AG04449 (cell line): ENCODE data around the gene AHNAK.

ENCODE experiments used
- CTCF ChIA-PET: fragments of 350-600 bp; formaldehyde crosslinking; extraction: SDS; loops from one replicate; lab custom pipeline; 2021; ENCODE audit warnings: antibody characterized with exemption; lab: Yijun Ruan, JAX
- POLR2A ChIA-PET: fragments of 400-600, 350-600 bp; formaldehyde crosslinking; extraction: SDS; loops from one replicate; lab custom pipeline; 2020; ENCODE audit warnings: antibody characterized with exemption, inconsistent platforms; lab: Yijun Ruan, JAX
- DNase-seq: peaks from one replicate; pipeline ENCODE4 v3.0.0-alpha.2; 2010; ENCODE audit warnings: low read depth, low spot score
- H3K4me3 ChIP-seq: 2 replicates; pipeline ENCODE4 v1.5.1; 2011; ENCODE audit warnings: low read depth, mild to moderate bottlenecking, control low read depth, low read length
- TF ChIP-seq, protein P1 (sequence below): IDR thresholded peaks from one replicate; pipeline ENCODE4 v1.5.1; 2011; ENCODE audit warnings: mild to moderate bottlenecking, moderate library complexity, low read length, control low read depth, inconsistent platforms; ENCODE audit not compliant: insufficient read depth; ENCODE audit errors: missing control alignments

Gene AHNAK

DNA sequence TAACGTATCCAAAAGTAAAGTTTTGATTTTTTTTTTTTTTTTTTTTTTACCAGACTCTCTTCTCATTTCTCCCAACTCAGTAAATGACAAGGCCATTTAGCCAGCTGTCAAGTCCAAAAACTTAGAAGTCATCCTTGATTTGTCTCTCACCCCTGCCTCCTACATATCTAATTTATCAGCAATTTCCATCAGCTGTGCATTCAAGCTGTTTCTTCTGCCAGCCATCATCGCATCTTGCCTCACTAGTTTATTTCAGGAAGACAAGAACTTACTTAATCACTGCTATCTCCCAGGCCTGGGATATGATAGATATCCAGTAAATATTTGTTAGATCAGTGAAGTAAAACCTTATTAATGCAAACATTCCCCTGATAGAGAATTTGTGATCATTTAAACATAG is 80.2 kb downstream of the AHNAK start:
- no peak overlapping the region for H3K4me3 ChIP-seq
- CTCF ChIA-PET, result interaction anchor here (1.0 kb wide), 1 partner anchor 42 kb away, joined by 6 read pairs; no protein-coding TSS in a partner anchor
- TF ChIP-seq, protein P1, sequence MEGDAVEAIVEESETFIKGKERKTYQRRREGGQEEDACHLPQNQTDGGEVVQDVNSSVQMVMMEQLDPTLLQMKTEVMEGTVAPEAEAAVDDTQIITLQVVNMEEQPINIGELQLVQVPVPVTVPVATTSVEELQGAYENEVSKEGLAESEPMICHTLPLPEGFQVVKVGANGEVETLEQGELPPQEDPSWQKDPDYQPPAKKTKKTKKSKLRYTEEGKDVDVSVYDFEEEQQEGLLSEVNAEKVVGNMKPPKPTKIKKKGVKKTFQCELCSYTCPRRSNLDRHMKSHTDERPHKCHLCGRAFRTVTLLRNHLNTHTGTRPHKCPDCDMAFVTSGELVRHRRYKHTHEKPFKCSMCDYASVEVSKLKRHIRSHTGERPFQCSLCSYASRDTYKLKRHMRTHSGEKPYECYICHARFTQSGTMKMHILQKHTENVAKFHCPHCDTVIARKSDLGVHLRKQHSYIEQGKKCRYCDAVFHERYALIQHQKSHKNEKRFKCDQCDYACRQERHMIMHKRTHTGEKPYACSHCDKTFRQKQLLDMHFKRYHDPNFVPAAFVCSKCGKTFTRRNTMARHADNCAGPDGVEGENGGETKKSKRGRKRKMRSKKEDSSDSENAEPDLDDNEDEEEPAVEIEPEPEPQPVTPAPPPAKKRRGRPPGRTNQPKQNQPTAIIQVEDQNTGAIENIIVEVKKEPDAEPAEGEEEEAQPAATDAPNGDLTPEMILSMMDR, result no peak
- DNase-seq, result no peak
- POLR2A ChIA-PET, result no interaction called here

DNA sequence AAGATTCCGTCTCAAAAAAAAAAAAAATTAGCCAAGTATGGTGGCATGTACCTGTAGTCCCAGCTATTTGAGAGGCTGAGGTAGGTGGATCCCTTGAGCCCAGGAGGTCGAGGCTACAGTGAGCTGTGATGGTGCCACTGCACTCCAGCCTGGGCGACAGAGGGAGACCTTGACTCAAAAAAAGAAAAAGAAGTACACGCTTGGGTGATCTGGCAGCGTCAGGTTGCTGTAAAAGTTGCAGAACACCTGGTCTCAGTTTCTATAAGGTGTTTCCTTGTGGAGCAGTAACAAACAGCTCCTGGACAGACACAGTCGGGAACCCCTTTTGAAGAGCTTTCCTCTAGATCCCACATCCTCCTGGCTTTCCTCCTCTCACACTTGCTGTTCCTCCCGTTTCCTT is 82.0 kb downstream of the AHNAK start:
- ChIA-PET POLR2A (no interaction called here), CTCF (no interaction called here)
- TF ChIP-seq, protein P1, result no peak
- DNase-seq, result no peak
- no peak overlapping the region for H3K4me3 ChIP-seq

DNA sequence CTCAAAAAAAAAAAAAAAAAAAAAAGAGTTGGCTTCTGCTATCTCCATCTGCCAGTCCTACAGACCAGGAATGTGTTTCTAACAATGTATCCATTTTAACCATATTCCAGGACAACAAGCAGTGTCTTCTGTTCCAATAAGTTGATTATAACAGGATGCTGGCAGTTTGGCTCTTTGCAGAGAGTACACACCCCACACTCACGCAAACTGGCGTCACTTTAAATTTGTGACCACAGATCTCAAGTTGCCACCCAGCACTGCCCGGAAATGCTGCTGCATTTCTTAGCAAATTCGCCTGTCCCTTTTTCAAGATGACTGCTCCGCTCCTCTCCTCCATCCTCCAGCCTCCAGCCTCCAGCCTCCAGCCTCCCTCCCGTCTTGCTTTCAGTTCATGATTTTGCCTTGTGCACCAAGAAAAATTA is 83.5 kb downstream of the AHNAK start:
- TF ChIP-seq, protein P1, result no peak
- CTCF ChIA-PET, result interaction anchor here (1.8 kb wide), 1 partner anchor 39 kb away, joined by 7 read pairs; no protein-coding TSS in a partner anchor
- H3K4me3 ChIP-seq, result no peak overlapping the region
- POLR2A ChIA-PET, result no interaction called here
- no peak for DNase-seq

DNA sequence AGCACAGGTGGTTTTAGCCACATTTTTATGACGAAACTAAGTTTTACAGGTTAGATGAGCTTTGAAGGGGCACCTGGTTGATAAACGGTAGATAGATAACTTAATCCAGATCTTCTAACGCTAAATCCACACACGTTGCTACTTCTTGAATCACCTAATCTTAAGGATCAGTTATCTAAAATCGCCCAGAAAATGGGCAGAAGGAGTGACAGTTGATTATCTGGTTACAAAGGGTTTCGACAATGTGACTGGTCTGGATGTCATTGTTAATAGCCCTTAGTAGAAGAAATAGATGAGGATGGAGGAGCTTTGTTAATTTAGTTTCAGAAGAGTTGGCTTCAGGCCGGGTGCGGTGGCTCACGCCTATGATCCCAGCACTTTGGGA is 84.1 kb downstream of the AHNAK start:
- DNase-seq, result no peak
- ChIA-PET POLR2A (interaction anchor here (1.9 kb wide), 1 partner anchor 77 kb away, joined by 5 read pairs; no protein-coding TSS in a partner anchor), CTCF (interaction anchor here (0.9 to 1.8 kb wide), 3 partner anchors 16 to 81 kb away, joined by 3 to 7 read pairs (median 3); no protein-coding TSS in a partner anchor)
- H3K4me3 ChIP-seq, result no peak overlapping the region
- TF ChIP-seq, protein P1, result no peak

DNA sequence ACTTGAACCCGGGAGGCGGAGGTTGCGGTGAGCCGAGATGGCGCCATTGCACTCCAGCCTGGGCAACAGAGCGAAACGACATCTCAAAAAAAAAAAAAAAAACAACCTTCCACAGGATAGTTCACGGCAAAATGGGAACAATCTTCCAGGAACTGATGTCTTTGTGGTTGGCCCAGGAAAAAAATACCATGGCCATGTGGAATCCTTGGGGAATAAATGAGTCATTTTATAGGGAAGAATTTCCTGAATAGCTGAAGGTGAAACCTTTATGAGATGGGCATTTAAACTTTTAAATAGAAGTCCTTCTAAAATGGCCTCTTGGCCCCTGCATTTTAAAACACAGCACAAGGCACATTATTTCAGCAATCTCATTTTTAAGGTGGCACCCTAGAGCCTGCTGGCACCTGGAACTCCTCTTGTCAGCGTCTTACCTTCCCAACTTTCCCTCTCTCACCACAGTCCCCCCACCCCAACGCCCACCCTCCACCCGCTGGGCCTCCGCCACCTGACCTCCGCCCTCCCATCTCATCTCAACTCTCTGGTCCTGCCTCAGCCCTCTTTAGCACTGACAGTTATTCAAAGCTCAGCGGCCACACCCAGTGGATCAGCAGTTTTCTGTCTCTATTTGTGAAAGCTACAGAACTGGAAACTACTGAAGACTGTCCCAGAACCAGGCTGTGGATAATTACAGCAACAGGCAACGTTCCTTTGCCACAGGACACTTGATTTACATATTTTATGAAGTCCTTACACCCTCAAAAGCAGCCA is 84.7 kb downstream of the AHNAK start:
- POLR2A ChIA-PET, result interaction anchor here (1.9 kb wide), 1 partner anchor 77 kb away, joined by 5 read pairs; no protein-coding TSS in a partner anchor
- DNase-seq, result no peak
- CTCF ChIA-PET, result interaction anchor here (0.8 to 1.8 kb wide), 4 partner anchors 16 to 91 kb away, joined by 3 to 7 read pairs (median 4); no protein-coding TSS in a partner anchor
- TF ChIP-seq, protein P1, result no peak
- no peak overlapping the region for H3K4me3 ChIP-seq

DNA sequence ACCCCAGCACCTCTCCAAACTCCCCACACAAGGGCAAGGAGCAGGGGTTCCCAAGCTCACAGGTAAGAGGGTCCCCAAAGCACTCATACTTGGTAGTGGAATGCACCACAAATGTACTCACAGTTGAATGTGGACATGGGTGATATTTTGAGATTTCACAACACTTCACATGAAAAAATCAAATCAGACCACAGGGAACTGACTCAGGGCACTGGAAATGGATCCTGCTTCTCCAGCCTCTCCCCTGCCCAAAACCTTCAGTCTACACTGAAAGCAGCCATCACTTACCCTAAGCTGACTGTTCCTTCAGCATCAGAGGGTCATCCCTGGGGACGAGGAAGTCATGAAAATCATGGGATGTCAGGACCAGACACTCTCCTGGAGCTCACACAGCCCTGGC is 87.5 kb downstream of the AHNAK start:
- H3K4me3 ChIP-seq, result no peak overlapping the region
- CTCF ChIA-PET, result interaction anchor here (0.6 to 2.2 kb wide), 3 partner anchors 8 to 101 kb away, joined by 3 to 11 read pairs (median 7); no protein-coding TSS in a partner anchor
- POLR2A ChIA-PET, result no interaction called here
- DNase-seq, result no peak
- TF ChIP-seq, protein P1, result no peak
